ENCODE measurements around the gene DLX2.

GRCh38 chr2:172089005-172089504, 13.6 kb downstream of the DLX2 start:
- no peak for TF ChIP-seq EP300 (IDR thresholded peaks at IDR 0.05)
- no peak for TF ChIP-seq POLR2A (IDR thresholded peaks at IDR 0.05)
- no peak for TF ChIP-seq CTCF (IDR thresholded peaks at IDR 0.05)
- TF ChIP-seq POLR2AphosphoS5 (IDR thresholded peaks at IDR 0.05) = no peak

Measured in gastroesophageal sphincter (tissue), 3 donors.